SU-DHL-6 (cell line): ENCODE results near the gene RNF135.

ENCODE experiments used
- H2AFZ ChIP-seq: fragments of 200-600 bp; sonication (generic); 2 replicates; pipeline ENCODE4 v1.6.1; 2014; ENCODE audit warnings: low read depth, mild to moderate bottlenecking, moderate library complexity, mixed read lengths, antibody characterized with exemption, low read length; ENCODE audit not compliant: severe bottlenecking
- H3F3A ChIP-seq: fragments of 200-600 bp; shearing (Covaris generic); 2 replicates; pipeline ENCODE4 v1.6.0; 2016; ENCODE audit warnings: antibody characterized with exemption, mild to moderate bottlenecking; ENCODE audit not compliant: insufficient read depth
- H3K27ac ChIP-seq: fragments of 200-600 bp; sonication (generic); 2 replicates; pipeline ENCODE4 v1.5.1; 2016; ENCODE audit warnings: low read depth, mild to moderate bottlenecking, low read length, moderate library complexity, mixed read lengths
- H3K27me3 ChIP-seq: fragments of 200-600 bp; sonication (generic), shearing (Covaris generic); 2 replicates; pipeline ENCODE4 v1.6.0; 2014; ENCODE audit warnings: mild to moderate bottlenecking, low read length
- H3K36me3 ChIP-seq: fragments of 200-600 bp; sonication (generic); 2 replicates; pipeline ENCODE4 v1.6.1; 2014; ENCODE audit warnings: mild to moderate bottlenecking, low read length, mixed read lengths
- H3K4me2 ChIP-seq: fragments of 300-600, 200-600 bp; shearing (Covaris generic), sonication (generic); 2 replicates; pipeline ENCODE4 v1.6.0; 2014; ENCODE audit warnings: low read length, low read depth, mild to moderate bottlenecking; ENCODE audit not compliant: poor library complexity, severe bottlenecking
- H3K4me3 ChIP-seq: fragments of 200-600 bp; sonication (generic); 2 replicates; pipeline ENCODE4 v1.5.1; 2014; ENCODE audit warnings: antibody characterized with exemption, low read length, mild to moderate bottlenecking, mixed read lengths; ENCODE audit not compliant: insufficient read depth, poor library complexity, severe bottlenecking
- H3K79me2 ChIP-seq: fragments of 200-600 bp; sonication (generic); 2 replicates; pipeline ENCODE4 v1.6.1; 2014; ENCODE audit warnings: mild to moderate bottlenecking, low read length, moderate library complexity; ENCODE audit not compliant: insufficient read depth
- H3K9ac ChIP-seq: fragments of 200-600 bp; sonication (generic); 2 replicates; pipeline ENCODE4 v1.7.0; 2014; ENCODE audit warnings: mild to moderate bottlenecking, low read length
- H3K9me2 ChIP-seq: fragments of 200-600 bp; sonication (generic); replicated peaks from 2 replicates; pipeline ENCODE4 v1.6.1; 2014; ENCODE audit warnings: low read length; ENCODE audit not compliant: insufficient read depth
- H3K9me3 ChIP-seq: fragments of 200-600 bp; sonication (generic); 2 replicates; pipeline ENCODE4 v1.6.1; 2014; ENCODE audit warnings: low read length, mixed read lengths; ENCODE audit not compliant: insufficient read depth
- H4K20me1 ChIP-seq: fragments of 200-600 bp; sonication (generic); 2 replicates; pipeline ENCODE4 v1.6.1; 2014; ENCODE audit warnings: low read depth, mild to moderate bottlenecking, antibody characterized with exemption, low read length, moderate library complexity, mixed read lengths
- EZH2phosphoT487 ChIP-seq: fragments of 200-600 bp; sonication (generic), shearing (Covaris generic); conservative IDR thresholded peaks from 2 replicates; pipeline ENCODE4 v1.6.1; 2018; ENCODE audit warnings: mild to moderate bottlenecking, antibody characterized with exemption, low read length, moderate library complexity, mixed read lengths
- TF ChIP-seq, protein P1 (sequence below): fragments of 200-600 bp; sonication (generic); IDR thresholded peaks from one replicate; pipeline ENCODE4 v1.5.1; 2017; ENCODE audit warnings: antibody characterized with exemption, mild to moderate bottlenecking, low read length, moderate library complexity; ENCODE audit not compliant: insufficient read depth, poor library complexity, severe bottlenecking

RNF135 gene

DNA sequence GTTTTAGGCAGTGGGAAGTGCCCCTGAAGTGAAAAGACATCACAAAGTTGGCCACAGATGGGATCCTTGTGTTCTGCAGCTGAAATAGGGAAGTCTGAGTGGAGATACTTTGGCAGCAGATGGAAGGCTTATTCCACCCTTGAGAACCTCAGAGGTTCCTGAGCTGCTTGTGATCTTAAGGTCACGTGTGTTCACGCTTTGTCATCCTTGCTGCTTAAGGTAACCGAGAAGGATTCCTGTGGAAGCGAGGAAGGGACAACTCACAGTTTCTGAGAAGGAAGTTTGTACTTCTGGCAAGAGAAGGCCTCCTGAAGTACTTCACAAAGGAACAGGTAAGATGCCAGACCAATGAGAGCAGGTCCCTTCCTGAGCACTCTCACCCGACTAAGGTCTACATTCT, 36.9 kb upstream of the RNF135 start:
- no peak for TF ChIP-seq EZH2phosphoT487
- TF ChIP-seq, protein P1, sequence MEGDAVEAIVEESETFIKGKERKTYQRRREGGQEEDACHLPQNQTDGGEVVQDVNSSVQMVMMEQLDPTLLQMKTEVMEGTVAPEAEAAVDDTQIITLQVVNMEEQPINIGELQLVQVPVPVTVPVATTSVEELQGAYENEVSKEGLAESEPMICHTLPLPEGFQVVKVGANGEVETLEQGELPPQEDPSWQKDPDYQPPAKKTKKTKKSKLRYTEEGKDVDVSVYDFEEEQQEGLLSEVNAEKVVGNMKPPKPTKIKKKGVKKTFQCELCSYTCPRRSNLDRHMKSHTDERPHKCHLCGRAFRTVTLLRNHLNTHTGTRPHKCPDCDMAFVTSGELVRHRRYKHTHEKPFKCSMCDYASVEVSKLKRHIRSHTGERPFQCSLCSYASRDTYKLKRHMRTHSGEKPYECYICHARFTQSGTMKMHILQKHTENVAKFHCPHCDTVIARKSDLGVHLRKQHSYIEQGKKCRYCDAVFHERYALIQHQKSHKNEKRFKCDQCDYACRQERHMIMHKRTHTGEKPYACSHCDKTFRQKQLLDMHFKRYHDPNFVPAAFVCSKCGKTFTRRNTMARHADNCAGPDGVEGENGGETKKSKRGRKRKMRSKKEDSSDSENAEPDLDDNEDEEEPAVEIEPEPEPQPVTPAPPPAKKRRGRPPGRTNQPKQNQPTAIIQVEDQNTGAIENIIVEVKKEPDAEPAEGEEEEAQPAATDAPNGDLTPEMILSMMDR: no peak
- Histone ChIP-seq H3K79me2 (no peaks in the 10 kb centered on the region), H2AFZ (no peak overlapping the region), H3K9me3 (no peaks in the 10 kb centered on the region), H3K9ac (no peak overlapping the region), H3K36me3 (no peaks in the 10 kb centered on the region), H3K4me2 (no peak overlapping the region), H3K9me2 (no peaks in the 10 kb centered on the region), H3K4me3 (no peak overlapping the region), H3K27me3 (no peaks in the 10 kb centered on the region), H3F3A (no peaks in the 10 kb centered on the region), H3K27ac (no peak overlapping the region), H4K20me1 (no peaks in the 10 kb centered on the region)

DNA sequence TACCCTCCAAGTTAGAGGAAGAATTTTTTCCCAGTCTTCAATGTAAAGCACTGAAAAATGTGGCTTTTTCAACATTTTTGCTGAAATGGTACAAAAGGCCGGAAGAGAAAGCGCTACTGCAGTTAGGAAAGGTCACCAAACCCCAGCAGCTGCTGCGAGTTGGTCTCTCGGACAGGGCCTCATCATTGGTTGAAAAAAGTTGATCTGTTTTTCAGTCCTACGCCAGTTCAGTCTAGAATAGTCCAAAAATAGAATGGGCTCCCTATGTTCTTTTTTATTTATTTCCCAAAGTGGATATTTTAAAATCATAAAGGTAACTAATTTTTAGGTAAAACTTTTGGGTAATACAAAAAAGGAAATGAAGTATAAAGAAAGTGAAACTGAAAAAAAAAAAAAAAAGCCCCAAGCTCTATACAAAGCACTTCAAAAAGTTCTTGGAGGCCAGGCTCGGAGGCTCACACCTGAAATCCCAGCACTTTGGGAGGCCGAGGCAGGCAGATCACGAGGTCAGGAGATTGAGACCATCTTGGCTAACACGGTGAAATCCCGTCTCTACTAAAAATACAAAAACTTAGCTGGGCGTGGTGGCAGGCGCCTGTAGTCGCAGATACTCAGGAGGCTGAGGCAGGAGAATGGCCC, 31.7 kb upstream of the RNF135 start:
- Histone ChIP-seq H3K9me3 (no peaks in the 10 kb centered on the region), H3K79me2 (no peaks in the 10 kb centered on the region), H3K27me3 (no peaks in the 10 kb centered on the region), H2AFZ (peak overlapping the region; percentile 91), H3K9me2 (no peaks in the 10 kb centered on the region), H3F3A (no peaks in the 10 kb centered on the region), H4K20me1 (no peaks in the 10 kb centered on the region), H3K36me3 (no peaks in the 10 kb centered on the region), H3K4me2 (peak overlapping the region; percentile 72), H3K9ac (peak overlapping the region; percentile 33), H3K27ac (peak overlapping the region; percentile 44; the same call in 1 of the 2 replicates), H3K4me3 (peak overlapping the region; percentile 19)
- TF ChIP-seq, protein P1: no peak

DNA sequence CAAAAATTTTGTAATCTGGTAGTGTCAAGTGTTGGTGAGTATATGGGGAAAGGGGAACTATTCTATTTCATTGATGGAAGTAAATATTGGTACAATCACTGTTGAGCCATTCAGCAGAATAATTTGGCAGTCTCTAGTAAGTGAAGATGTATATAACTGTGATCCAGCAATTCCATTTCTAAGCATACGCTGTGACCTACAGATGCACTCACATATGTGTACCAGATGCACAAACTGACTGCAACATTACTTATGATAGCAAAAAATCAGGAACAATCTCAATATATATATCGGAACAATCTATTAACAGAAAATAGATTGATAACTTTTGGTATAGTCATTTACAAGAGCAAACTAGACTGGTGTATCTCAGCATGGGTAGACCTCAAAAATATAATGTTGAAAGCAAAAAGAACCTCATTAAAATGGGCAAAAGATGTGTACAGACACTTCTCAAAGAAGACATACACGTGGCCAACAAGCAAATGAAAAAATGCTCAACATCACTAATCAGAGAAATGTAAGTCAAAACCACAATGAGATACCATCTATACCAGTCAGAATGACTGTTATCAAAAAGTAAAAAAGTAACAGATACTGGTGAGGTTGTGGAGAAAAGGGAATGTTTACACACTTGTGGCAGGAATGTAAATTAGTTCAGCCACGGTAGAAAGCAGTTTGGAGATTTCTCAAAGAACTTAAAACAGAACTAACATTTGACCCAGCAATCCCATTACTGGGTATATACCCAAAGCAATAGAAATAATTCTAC, 28.3 kb upstream of the RNF135 start:
- Histone ChIP-seq H3K4me2 (no peak overlapping the region), H3K9me2 (no peaks in the 10 kb centered on the region), H3K36me3 (no peaks in the 10 kb centered on the region), H3K9ac (no peak overlapping the region), H3K27me3 (no peaks in the 10 kb centered on the region), H3K27ac (no peak overlapping the region), H3F3A (no peaks in the 10 kb centered on the region), H2AFZ (no peak overlapping the region), H4K20me1 (no peaks in the 10 kb centered on the region), H3K9me3 (no peaks in the 10 kb centered on the region), H3K4me3 (no peak overlapping the region), H3K79me2 (no peaks in the 10 kb centered on the region)
- TF ChIP-seq EZH2phosphoT487: no peak
- TF ChIP-seq, protein P1: no peak
